ENCODE measurements around the gene ASPSCR1. TPM values are rescaled to one million over a fixed set of nuclear protein-coding genes. Genes with fewer than 3 reads are reported as not detected.

The ASPSCR1 gene
- total and polyA plus RNA-seq, 9 of the 15 experiments (the other 6 are each of a cell fraction or from before 2014, with no cell fraction given), result 0.90 to 36.9 (median 11.6) TPM

DNA sequence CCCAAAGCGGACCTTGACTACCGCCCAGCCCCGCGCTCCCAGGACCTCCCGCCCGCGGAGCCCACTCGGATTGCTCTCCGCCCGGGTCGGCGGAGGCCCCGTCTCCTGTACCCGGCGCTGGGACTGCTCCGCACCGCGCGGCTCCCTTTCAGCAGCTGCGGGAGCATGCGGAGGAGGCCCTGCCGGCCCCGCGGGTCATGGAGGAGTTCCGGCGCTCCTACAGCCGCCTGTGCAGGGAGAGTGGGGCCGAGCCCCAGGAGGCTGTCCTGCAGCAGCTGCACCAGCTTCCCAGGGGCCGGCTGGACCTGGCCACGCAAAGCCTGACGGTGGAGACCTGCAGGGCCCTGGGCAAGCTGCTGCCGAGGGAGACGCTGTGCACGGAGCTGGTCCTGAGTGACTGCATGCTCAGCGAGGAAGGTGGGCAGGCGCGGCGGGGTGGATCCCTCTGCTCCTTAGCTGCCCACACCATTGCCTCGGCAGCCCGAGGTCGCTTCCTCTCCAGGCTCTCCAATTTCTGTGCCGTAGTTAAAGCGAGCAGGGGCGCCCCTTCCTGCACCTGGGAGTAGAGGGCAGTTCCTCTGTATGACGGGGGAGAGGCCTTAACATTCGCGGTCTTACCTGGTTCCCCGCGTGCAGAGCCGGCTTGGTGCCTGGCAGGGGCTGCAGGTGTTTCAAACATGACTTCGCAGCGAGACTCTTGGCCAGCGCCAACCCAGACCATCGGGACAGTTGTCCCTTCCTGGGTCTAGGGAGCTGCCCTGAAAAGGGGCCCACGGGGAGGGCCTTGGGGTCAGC, 46.2 kb downstream of the ASPSCR1 start:
- 11% methylated on average over 35 of the region's 55 CpGs for WGBS (ENCODE audit: insufficient coverage, low coverage, missing lambda C conversion rate)
- peaks cover 17% of the 10 kb centered on the region for H4K20me1 ChIP-seq (replicated peaks; ENCODE audit: control insufficient read depth, insufficient read depth, low read length)
- H3K9me1 ChIP-seq (ENCODE audit: control insufficient read depth, insufficient read depth, low read length), result no peaks in the 10 kb centered on the region
- CTCF ChIA-PET (ENCODE audit: low intra/inter-chr PET ratio), result interaction anchor here (0.5 to 6.6 kb wide), 3 partner anchors 64 to 531 kb away, joined by 4 to 103 read pairs (median 4); partner anchors contain the start of gene NOTUM
- peak overlapping the region; percentile 69 for H3K4me3 ChIP-seq
- H2AFZ ChIP-seq (ENCODE audit: low read depth, low read length), result peak overlapping the region; percentile 71
- no peaks in the 10 kb centered on the region for H3K9me3 ChIP-seq (replicated peaks; ENCODE audit: control insufficient read depth, insufficient read depth, low read depth, low read length)
- peaks cover 36% of the 10 kb centered on the region for H3K79me2 ChIP-seq (ENCODE audit: control insufficient read depth, insufficient read depth, low read length)
- intact Hi-C loops (cut with micrococcal nuclease) (loop anchor here (1.0 to 5.0 kb wide), 3 partner anchors 8 to 163 kb away; partner anchors contain the start of genes ASPSCR1, P4HB and RAC3), in situ Hi-C loops (cut with MboI) (no loop called here)
- H3K27ac ChIP-seq (ENCODE audit: extremely low read depth, low read depth, low read length), result peak overlapping the region; percentile 52; the same call in 2 of the 3 replicates
- peak overlapping the region; percentile 73 for H3K4me2 ChIP-seq (ENCODE audit: insufficient read depth, low read length)
- peak; percentile 22 for ATAC-seq
- peak overlapping the region; percentile 69 to 97 for H3K9ac ChIP-seq (ENCODE audit: insufficient read depth in 1 of 2, low read depth in 2 of 2, low read length in 2 of 2)
- FAIRE-seq, result peak; percentile 51
- peak in 1 of 4 experiments; percentile 44 for DNase-seq (ENCODE audit: extremely low read depth in 1 of 4, low spot score in 3 of 4)
- BruUV-seq (replicated peaks), result no TSS peak
- peaks cover 22% of the 10 kb centered on the region; the same call in 1 of the 3 replicates for H3K36me3 ChIP-seq (ENCODE audit: control insufficient read depth, insufficient read depth, low read length)
- POLR2A ChIA-PET, result interaction anchor here (0.5 to 5.0 kb wide), 7 partner anchors 11 to 470 kb away, joined by 3 to 51 read pairs (median 4); partner anchors contain the start of genes ALYREF, ANAPC11 and DCXR
- H3K4me1 ChIP-seq (replicated peaks in 1 of 2; ENCODE audit: control insufficient read depth in 2 of 2, insufficient read depth in 2 of 2, low read length in 2 of 2), result peaks cover 14 to 88% of the 10 kb centered on the region in 2 experiments
- no peaks in the 10 kb centered on the region for H3K27me3 ChIP-seq (ENCODE audit: control insufficient read depth in 2 of 2, insufficient read depth in 2 of 2, low read length in 2 of 2)
- TF ChIP-seq PTTG1 (tag; IDR thresholded peaks at IDR 0.05; ENCODE audit: low read depth) (no peak), MYC (IDR thresholded peaks at IDR 0.05; ENCODE audit: low read depth, low read length) (no peak), MYC (CRISPR knock-in tag; IDR thresholded peaks at IDR 0.05; ENCODE audit: borderline replicate concordance, low read depth) (no peak), TBP (optimal IDR thresholded peaks at IDR 0.05; ENCODE audit: low read depth, low read length) (no peak), TAF15 (IDR thresholded peaks at IDR 0.05; ENCODE audit: low read depth, low read length) (no peak), LARP7 (IDR thresholded peaks at IDR 0.05) (no peak), ZNF347 (CRISPR knock-in tag; IDR thresholded peaks at IDR 0.05; ENCODE audit: low read depth) (no peak), CBX5 (IDR thresholded peaks at IDR 0.05; ENCODE audit: borderline replicate concordance, low read depth) (no peak), SAFB (IDR thresholded peaks at IDR 0.05; ENCODE audit: borderline replicate concordance, low read depth, low read length) (peak; percentile 36; the same call in 1 of the 2 replicates), ZZZ3 (IDR thresholded peaks at IDR 0.05) (no peak), ZNF146 (CRISPR knock-in tag; IDR thresholded peaks at IDR 0.05; ENCODE audit: unreplicated experiment) (no peak), FOXK2 (conservative IDR thresholded peaks at IDR 0.05 in 1 of 2, IDR thresholded peaks at IDR 0.05 in 1 of 2; ENCODE audit: low read depth in 2 of 2) (no peak), CHD2 (IDR thresholded peaks at IDR 0.05; ENCODE audit: low read depth, low read length) (no peak), SAP30 (IDR thresholded peaks at IDR 0.05; ENCODE audit: borderline replicate concordance, insufficient read depth, low read depth, low read length, poor library complexity, severe bottlenecking) (peak; percentile 89), ZNF431 (CRISPR knock-in tag; IDR thresholded peaks at IDR 0.05) (no peak)
- TF ChIP-seq, protein P1, sequence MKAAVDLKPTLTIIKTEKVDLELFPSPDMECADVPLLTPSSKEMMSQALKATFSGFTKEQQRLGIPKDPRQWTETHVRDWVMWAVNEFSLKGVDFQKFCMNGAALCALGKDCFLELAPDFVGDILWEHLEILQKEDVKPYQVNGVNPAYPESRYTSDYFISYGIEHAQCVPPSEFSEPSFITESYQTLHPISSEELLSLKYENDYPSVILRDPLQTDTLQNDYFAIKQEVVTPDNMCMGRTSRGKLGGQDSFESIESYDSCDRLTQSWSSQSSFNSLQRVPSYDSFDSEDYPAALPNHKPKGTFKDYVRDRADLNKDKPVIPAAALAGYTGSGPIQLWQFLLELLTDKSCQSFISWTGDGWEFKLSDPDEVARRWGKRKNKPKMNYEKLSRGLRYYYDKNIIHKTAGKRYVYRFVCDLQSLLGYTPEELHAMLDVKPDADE (conservative IDR thresholded peaks at IDR 0.05; ENCODE audit: control insufficient read depth, low read depth, low read length), result no peak
- TF ChIP-seq, protein P2, sequence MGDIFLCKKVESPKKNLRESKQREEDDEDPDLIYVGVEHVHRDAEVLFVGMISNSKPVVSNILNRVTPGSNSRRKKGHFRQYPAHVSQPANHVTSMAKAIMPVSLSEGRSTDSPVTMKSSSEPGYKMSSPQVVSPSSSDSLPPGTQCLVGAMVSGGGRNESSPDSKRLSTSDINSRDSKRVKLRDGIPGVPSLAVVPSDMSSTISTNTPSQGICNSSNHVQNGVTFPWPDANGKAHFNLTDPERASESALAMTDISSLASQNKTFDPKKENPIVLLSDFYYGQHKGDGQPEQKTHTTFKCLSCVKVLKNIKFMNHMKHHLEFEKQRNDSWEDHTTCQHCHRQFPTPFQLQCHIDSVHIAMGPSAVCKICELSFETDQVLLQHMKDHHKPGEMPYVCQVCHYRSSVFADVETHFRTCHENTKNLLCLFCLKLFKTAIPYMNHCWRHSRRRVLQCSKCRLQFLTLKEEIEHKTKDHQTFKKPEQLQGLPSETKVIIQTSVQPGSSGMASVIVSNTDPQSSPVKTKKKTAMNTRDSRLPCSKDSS (IDR thresholded peaks at IDR 0.05; ENCODE audit: low read depth, partially characterized antibody), result no peak

All from K562 (cell line).